NCI-H82 (cell line): Measurements from ENCODE around the gene TBXAS1.

Experiments
- DNase-seq: peaks from one replicate; lab custom pipeline; 2025; lab: John Stamatoyannopoulos, UW

The TBXAS1 gene

GRCh38 chr7:140024585-140024984 is 195.5 kb downstream of the TBXAS1 start:
- DNase-seq: no peak

- no peak for DNase-seq
Observed at GRCh38 chr7:140025241-140025640, 196.2 kb downstream of the TBXAS1 start.

GRCh38 chr7:140025814-140026433 is 196.9 kb downstream of the TBXAS1 start:
- DNase-seq: no peak

- no peak for DNase-seq
Observed at GRCh38 chr7:140026935-140027334, 197.9 kb downstream of the TBXAS1 start.

- no peak for DNase-seq
Observed at GRCh38 chr7:140027858-140028257, 198.8 kb downstream of the TBXAS1 start.

GRCh38 chr7:140028311-140028710 is 199.2 kb downstream of the TBXAS1 start:
- no peak for DNase-seq

GRCh38 chr7:140029072-140029471 is 200.0 kb downstream of the TBXAS1 start:
- DNase-seq: no peak

- DNase-seq: no peak
Observed at GRCh38 chr7:140031364-140031763, 202.3 kb downstream of the TBXAS1 start.

GRCh38 chr7:140033036-140033435 is 204.0 kb downstream of the TBXAS1 start:
- no peak for DNase-seq

- no peak for DNase-seq
Observed at GRCh38 chr7:140033779-140034363, 204.8 kb downstream of the TBXAS1 start.

- no peak for DNase-seq
Observed at GRCh38 chr7:140034421-140034820, 205.4 kb downstream of the TBXAS1 start.

GRCh38 chr7:140035400-140036223 is 206.5 kb downstream of the TBXAS1 start:
- DNase-seq: no peak

- DNase-seq: no peak
Observed at GRCh38 chr7:140036224-140036962, 207.3 kb downstream of the TBXAS1 start.

- DNase-seq: no peak
Observed at GRCh38 chr7:140039066-140039465, 210.0 kb downstream of the TBXAS1 start.

- DNase-seq: peak; percentile 15
Observed at GRCh38 chr7:140039896-140040295, 210.8 kb downstream of the TBXAS1 start.

GRCh38 chr7:140041659-140042385 is 212.8 kb downstream of the TBXAS1 start:
- DNase-seq: no peak

- no peak for DNase-seq
Observed at GRCh38 chr7:140042386-140042670, 213.3 kb downstream of the TBXAS1 start.

GRCh38 chr7:140044251-140044650 is 215.2 kb downstream of the TBXAS1 start:
- DNase-seq: no peak

- no peak for DNase-seq
Observed at GRCh38 chr7:140045697-140046096, 216.6 kb downstream of the TBXAS1 start.

- no peak for DNase-seq
Observed at GRCh38 chr7:140047197-140047596, 218.1 kb downstream of the TBXAS1 start.

GRCh38 chr7:140048138-140048537 is 219.1 kb downstream of the TBXAS1 start:
- DNase-seq: no peak

- no peak for DNase-seq
Observed at GRCh38 chr7:140048989-140049338, 219.9 kb downstream of the TBXAS1 start.
